H9 (cell line): Measurements from ENCODE around the gene ITGA11. TPM values are rescaled to one million over a fixed set of nuclear protein-coding genes. Genes with fewer than 3 reads are reported as not detected.

Source experiments
- DNase-seq: peaks from one replicate; pipeline ENCODE4 v3.0.0-alpha.2; 2017
- H2AFZ ChIP-seq: one replicate; pipeline ENCODE4 v1.6.1; 2013; ENCODE audit warnings: mild to moderate bottlenecking, low read length, control low read depth, moderate library complexity
- H2AK5ac ChIP-seq: 2 replicates; pipeline ENCODE4 v1.6.1; 2013; ENCODE audit warnings: low read length, control low read depth, mixed read lengths; ENCODE audit not compliant: insufficient read length
- H2BK120ac ChIP-seq: one replicate; pipeline ENCODE4 v1.6.1; 2013; ENCODE audit warnings: low read depth, mild to moderate bottlenecking, low read length, control low read depth, inconsistent platforms; ENCODE audit not compliant: poor library complexity, severe bottlenecking
- H2BK12ac ChIP-seq: 2 replicates; pipeline ENCODE4 v1.6.1; 2013; ENCODE audit warnings: low read length, control low read depth, mixed read lengths, low read depth; ENCODE audit not compliant: insufficient read length
- H2BK15ac ChIP-seq: 2 replicates; pipeline ENCODE4 v1.6.1; 2013; ENCODE audit warnings: low read depth, low read length, control low read depth
- H2BK20ac ChIP-seq: one replicate; pipeline ENCODE4 v1.6.1; 2013; ENCODE audit warnings: low read depth, mild to moderate bottlenecking, low read length, control low read depth, inconsistent platforms; ENCODE audit not compliant: poor library complexity, severe bottlenecking
- H2BK5ac ChIP-seq: 2 replicates; pipeline ENCODE4 v1.6.1; 2013; ENCODE audit warnings: low read length, control low read depth, mixed read lengths; ENCODE audit not compliant: insufficient read length
- H3K14ac ChIP-seq: 2 replicates; pipeline ENCODE4 v1.6.1; 2013; ENCODE audit warnings: low read length, control low read depth; ENCODE audit not compliant: insufficient read depth
- H3K18ac ChIP-seq: 2 replicates; pipeline ENCODE4 v1.6.1; 2013; ENCODE audit warnings: low read depth, mild to moderate bottlenecking, mixed read lengths, low read length, control low read depth; ENCODE audit not compliant: insufficient read length
- H3K23ac ChIP-seq: 2 replicates; pipeline ENCODE4 v1.6.1; 2013; ENCODE audit warnings: low read length, control low read depth, mixed read lengths, low read depth; ENCODE audit not compliant: insufficient read length
- H3K23me2 ChIP-seq: 2 replicates; pipeline ENCODE4 v1.6.1; 2013; ENCODE audit warnings: low read depth, mild to moderate bottlenecking, mixed read lengths, low read length, control low read depth; ENCODE audit not compliant: insufficient read length, poor library complexity, severe bottlenecking
- H3K27ac ChIP-seq: 2 replicates; pipeline ENCODE4 v1.5.1; 2013; ENCODE audit warnings: low read length, control low read depth, mixed read lengths, low read depth; ENCODE audit not compliant: insufficient read length
- H3K27me3 ChIP-seq: 2 replicates; pipeline ENCODE4 v1.6.1; 2013; ENCODE audit warnings: low read length, control low read depth, inconsistent platforms; ENCODE audit not compliant: insufficient read depth
- H3K4ac ChIP-seq: 2 replicates; pipeline ENCODE4 v1.6.1; 2013; ENCODE audit warnings: low read depth, mild to moderate bottlenecking, control low read depth, inconsistent platforms, low read length, moderate library complexity
- H3K4me1 ChIP-seq: 2 replicates; pipeline ENCODE4 v1.6.1; 2013; ENCODE audit warnings: low read length, control low read depth, inconsistent platforms; ENCODE audit not compliant: insufficient read depth
- H3K4me2 ChIP-seq: 2 replicates; pipeline ENCODE4 v1.6.1; 2013; ENCODE audit warnings: low read length, control low read depth, mixed read lengths; ENCODE audit not compliant: insufficient read length, insufficient read depth
- H3K56ac ChIP-seq: 2 replicates; pipeline ENCODE4 v1.6.1; 2013; ENCODE audit warnings: low read depth, mild to moderate bottlenecking, mixed read lengths, low read length, control low read depth; ENCODE audit not compliant: insufficient read length
- H3K79me1 ChIP-seq: 2 replicates; pipeline ENCODE4 v1.6.1; 2013; ENCODE audit warnings: low read depth, mild to moderate bottlenecking, moderate library complexity, low read length, control low read depth, inconsistent platforms; ENCODE audit not compliant: insufficient read depth, poor library complexity, severe bottlenecking
- H3K79me2 ChIP-seq: 2 replicates; pipeline ENCODE4 v1.6.1; 2013; ENCODE audit warnings: low read length, control low read depth, inconsistent platforms; ENCODE audit not compliant: insufficient read depth
- H3K9ac ChIP-seq: 2 replicates; pipeline ENCODE4 v1.6.1; 2013; ENCODE audit warnings: low read length, control low read depth, mixed read lengths; ENCODE audit not compliant: insufficient read length; ENCODE audit errors: extremely low read depth
- H3K9me3 ChIP-seq: one replicate; pipeline ENCODE4 v1.6.1; 2013; ENCODE audit warnings: low read depth, low read length, inconsistent platforms; ENCODE audit not compliant: control insufficient read depth
- H3T11ph ChIP-seq: one replicate; pipeline ENCODE4 v1.6.1; 2013; ENCODE audit warnings: mild to moderate bottlenecking, low read length, control low read depth, inconsistent platforms
- H4K20me1 ChIP-seq: one replicate; pipeline ENCODE4 v1.6.1; 2013; ENCODE audit not compliant: control insufficient read depth, insufficient read length, insufficient read depth
- H4K5ac ChIP-seq: 2 replicates; pipeline ENCODE4 v1.6.1; 2013; ENCODE audit warnings: low read depth, mild to moderate bottlenecking, mixed read lengths, low read length, control low read depth; ENCODE audit not compliant: insufficient read length
- H4K8ac ChIP-seq: replicated peaks from 2 replicates; pipeline ENCODE4 v1.6.1; 2013; ENCODE audit warnings: low read length, control low read depth, mixed read lengths, low read depth; ENCODE audit not compliant: insufficient read length
- H4K91ac ChIP-seq: 2 replicates; pipeline ENCODE4 v1.6.1; 2013; ENCODE audit warnings: low read depth, mild to moderate bottlenecking, moderate library complexity, mixed read lengths, low read length, control low read depth; ENCODE audit not compliant: insufficient read length
- H3K27ac Mint-ChIP-seq, 3 experiments: 2 replicates in 2 of 3; 3 replicates in 1 of 3; pipeline ENCODE4 v1.8.0; 2020 to 2021; ENCODE audit warnings: mixed read lengths in 3 of 3, mild to moderate bottlenecking in 1 of 3, moderate library complexity in 1 of 3
- H3K27me3 Mint-ChIP-seq: 2 replicates; pipeline ENCODE4 v1.8.0; 2021; ENCODE audit warnings: low read depth, mild to moderate bottlenecking, moderate library complexity, mixed read lengths
- H3K36me3 Mint-ChIP-seq, 3 experiments: 2 replicates in 2 of 3; 3 replicates in 1 of 3; pipeline ENCODE4 v1.8.0; 2020 to 2021; ENCODE audit warnings: low read depth in 3 of 3, mixed read lengths in 3 of 3; ENCODE audit not compliant: insufficient read depth in 1 of 3
- H3K4me1 Mint-ChIP-seq, 2 experiments: 2 replicates each; pipeline ENCODE4 v1.8.0; 2020; ENCODE audit warnings: mixed read lengths in 2 of 2
- H3K4me3 Mint-ChIP-seq, 2 experiments: 2 replicates in 1 of 2; 3 replicates in 1 of 2; pipeline ENCODE4 v1.8.0; 2020 to 2021; ENCODE audit warnings: mild to moderate bottlenecking in 2 of 2, mixed read lengths in 2 of 2, moderate library complexity in 1 of 2
- H3K9me3 Mint-ChIP-seq, 2 experiments: 2 replicates in 1 of 2; 3 replicates in 1 of 2; pipeline ENCODE4 v1.8.0; 2020; ENCODE audit warnings: mild to moderate bottlenecking in 2 of 2, mixed read lengths in 2 of 2, moderate library complexity in 1 of 2
- WGBS: extraction: QIAGEN DNeasy Blood & Tissue Kit; methylation state at CpG from one replicate; pipeline ENCODE4 v1.1.7; 2013; ENCODE audit warnings: missing lambda C conversion rate, low lambda C conversion rate, mixed read lengths; ENCODE audit not compliant: insufficient read length; ENCODE audit errors: extremely low coverage; 5-methylcytosine and 5-hydroxymethylcytosine counted together
- total RNA-seq: library from RNA; stranded (reverse); gene quantifications from 2 replicates; pipeline ENCODE4 v1.2.1, GENCODE V29; 2021
- TF ChIP-seq, protein P1 (sequence below): fragments of 200-600 bp; sonication (generic); conservative IDR thresholded peaks from 3 replicates; pipeline ENCODE4 v1.8.0; 2021; ENCODE audit warnings: antibody characterized with exemption, mild to moderate bottlenecking

Gene ITGA11
- total RNA-seq, 1 experiment from 2014 or later, result 0.07 TPM

DNA sequence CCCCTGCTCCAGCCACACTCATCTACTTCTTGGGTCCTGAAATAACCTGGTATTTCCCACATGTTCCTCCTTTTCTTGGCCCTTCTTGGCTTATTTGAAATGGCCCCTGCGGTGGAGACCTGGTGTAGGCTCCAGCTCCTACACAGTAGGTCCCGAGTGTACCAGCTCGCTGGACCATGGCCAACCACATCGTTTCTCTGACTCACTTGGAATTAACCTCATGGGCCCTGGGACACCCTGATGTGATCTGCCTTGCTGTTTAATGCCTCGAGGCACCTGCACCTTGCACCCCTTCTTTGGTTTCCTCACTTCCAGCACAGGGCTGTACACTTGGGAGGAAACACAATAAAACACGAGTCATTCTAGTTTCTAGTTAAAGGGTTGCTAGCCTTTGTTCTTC is 94.1 kb downstream of the ITGA11 start:
- Histone ChIP-seq H3K27me3 (no peaks in the 10 kb centered on the region), H2BK120ac (no peak overlapping the region), H3K79me2 (no peaks in the 10 kb centered on the region), H3T11ph (no peak overlapping the region), H2BK5ac (no peak overlapping the region), H3K56ac (no peak overlapping the region), H3K23ac (no peak overlapping the region), H4K91ac (no peak overlapping the region), H3K9ac (no peak overlapping the region), H3K18ac (no peak overlapping the region), H4K5ac (no peak overlapping the region), H3K4ac (no peak overlapping the region), H4K20me1 (no peaks in the 10 kb centered on the region), H2BK20ac (no peak overlapping the region), H3K14ac (no peak overlapping the region), H3K9me3 (no peaks in the 10 kb centered on the region), H3K79me1 (no peaks in the 10 kb centered on the region), H2AFZ (no peak overlapping the region), H3K4me1 (no peaks in the 10 kb centered on the region), H3K23me2 (no peaks in the 10 kb centered on the region), H3K27ac (no peak overlapping the region), H4K8ac (no peak overlapping the region), H2AK5ac (no peak overlapping the region), H2BK12ac (no peak overlapping the region), H3K4me2 (no peak overlapping the region), H2BK15ac (no peak overlapping the region)
- Mint-ChIP-seq H3K27ac (no peak overlapping the region), H3K27me3 (peaks cover 13% of the 10 kb centered on the region), H3K4me3 (no peak overlapping the region), H3K36me3 (no peaks in the 10 kb centered on the region), H3K4me1 (peaks cover 12 to 23% of the 10 kb centered on the region in 2 experiments), H3K9me3 (no peaks in the 10 kb centered on the region; a peak in 1 of 5 replicates)
- TF ChIP-seq, protein P1, sequence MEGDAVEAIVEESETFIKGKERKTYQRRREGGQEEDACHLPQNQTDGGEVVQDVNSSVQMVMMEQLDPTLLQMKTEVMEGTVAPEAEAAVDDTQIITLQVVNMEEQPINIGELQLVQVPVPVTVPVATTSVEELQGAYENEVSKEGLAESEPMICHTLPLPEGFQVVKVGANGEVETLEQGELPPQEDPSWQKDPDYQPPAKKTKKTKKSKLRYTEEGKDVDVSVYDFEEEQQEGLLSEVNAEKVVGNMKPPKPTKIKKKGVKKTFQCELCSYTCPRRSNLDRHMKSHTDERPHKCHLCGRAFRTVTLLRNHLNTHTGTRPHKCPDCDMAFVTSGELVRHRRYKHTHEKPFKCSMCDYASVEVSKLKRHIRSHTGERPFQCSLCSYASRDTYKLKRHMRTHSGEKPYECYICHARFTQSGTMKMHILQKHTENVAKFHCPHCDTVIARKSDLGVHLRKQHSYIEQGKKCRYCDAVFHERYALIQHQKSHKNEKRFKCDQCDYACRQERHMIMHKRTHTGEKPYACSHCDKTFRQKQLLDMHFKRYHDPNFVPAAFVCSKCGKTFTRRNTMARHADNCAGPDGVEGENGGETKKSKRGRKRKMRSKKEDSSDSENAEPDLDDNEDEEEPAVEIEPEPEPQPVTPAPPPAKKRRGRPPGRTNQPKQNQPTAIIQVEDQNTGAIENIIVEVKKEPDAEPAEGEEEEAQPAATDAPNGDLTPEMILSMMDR, result no peak
- no CpG with 5 or more reads among the region's 6 CpGs for WGBS
- no peak for DNase-seq
